ENCODE results near the gene DYSF. TPM values are rescaled to one million over a fixed set of nuclear protein-coding genes. Genes with fewer than 3 reads are reported as not detected.

The DYSF gene
- total RNA-seq, 1 donor from 2014 or later, result 0.13 TPM

GRCh38 chr2:71456617-71457016, 3.3 kb downstream of the DYSF start:
- DNase-seq (no peak), ATAC-seq (ENCODE audit: low read depth) (no peak)
- peaks cover 19% of the 10 kb centered on the region for H3K4me1 Mint-ChIP-seq
- POLR2A ChIA-PET, result no interaction called here
- intact Hi-C loops (cut with micrococcal nuclease), result no loop called here
- no peaks in the 10 kb centered on the region for H3K9me3 Mint-ChIP-seq
- H3K4me3 Mint-ChIP-seq, result no peak overlapping the region
- H3K36me3 Mint-ChIP-seq (ENCODE audit: low read depth), result no peaks in the 10 kb centered on the region
- TF ChIP-seq, protein P1, sequence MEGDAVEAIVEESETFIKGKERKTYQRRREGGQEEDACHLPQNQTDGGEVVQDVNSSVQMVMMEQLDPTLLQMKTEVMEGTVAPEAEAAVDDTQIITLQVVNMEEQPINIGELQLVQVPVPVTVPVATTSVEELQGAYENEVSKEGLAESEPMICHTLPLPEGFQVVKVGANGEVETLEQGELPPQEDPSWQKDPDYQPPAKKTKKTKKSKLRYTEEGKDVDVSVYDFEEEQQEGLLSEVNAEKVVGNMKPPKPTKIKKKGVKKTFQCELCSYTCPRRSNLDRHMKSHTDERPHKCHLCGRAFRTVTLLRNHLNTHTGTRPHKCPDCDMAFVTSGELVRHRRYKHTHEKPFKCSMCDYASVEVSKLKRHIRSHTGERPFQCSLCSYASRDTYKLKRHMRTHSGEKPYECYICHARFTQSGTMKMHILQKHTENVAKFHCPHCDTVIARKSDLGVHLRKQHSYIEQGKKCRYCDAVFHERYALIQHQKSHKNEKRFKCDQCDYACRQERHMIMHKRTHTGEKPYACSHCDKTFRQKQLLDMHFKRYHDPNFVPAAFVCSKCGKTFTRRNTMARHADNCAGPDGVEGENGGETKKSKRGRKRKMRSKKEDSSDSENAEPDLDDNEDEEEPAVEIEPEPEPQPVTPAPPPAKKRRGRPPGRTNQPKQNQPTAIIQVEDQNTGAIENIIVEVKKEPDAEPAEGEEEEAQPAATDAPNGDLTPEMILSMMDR (IDR thresholded peaks at IDR 0.05), result no peak
- peaks cover 34% of the 10 kb centered on the region for H3K27me3 Mint-ChIP-seq
- CTCF ChIA-PET, result no interaction called here
- no peak overlapping the region for H3K27ac Mint-ChIP-seq

GRCh38 chr2:71457123-71457915, 4.0 kb downstream of the DYSF start:
- ATAC-seq (ENCODE audit: low read depth) (no peak), DNase-seq (no peak)
- Mint-ChIP-seq H3K4me1 (peaks cover 16% of the 10 kb centered on the region), H3K4me3 (no peak overlapping the region), H3K9me3 (no peaks in the 10 kb centered on the region), H3K27ac (no peak overlapping the region), H3K36me3 (ENCODE audit: low read depth) (no peaks in the 10 kb centered on the region), H3K27me3 (peaks cover 31% of the 10 kb centered on the region)
- intact Hi-C loops (cut with micrococcal nuclease), result no loop called here
- POLR2A ChIA-PET, result no interaction called here
- CTCF ChIA-PET, result interaction anchor here (1.3 kb wide), 1 partner anchor 53 kb away, joined by 3 read pairs; no protein-coding TSS in a partner anchor
- TF ChIP-seq, protein P1 (IDR thresholded peaks at IDR 0.05), result no peak

- intact Hi-C loops (cut with micrococcal nuclease), result no loop called here
- Mint-ChIP-seq H3K27me3 (peaks cover 27% of the 10 kb centered on the region), H3K4me3 (no peak overlapping the region), H3K4me1 (peaks cover 10% of the 10 kb centered on the region), H3K27ac (no peak overlapping the region), H3K36me3 (ENCODE audit: low read depth) (no peaks in the 10 kb centered on the region), H3K9me3 (no peaks in the 10 kb centered on the region)
- CTCF ChIA-PET, result interaction anchor here (1.3 kb wide), 1 partner anchor 52 kb away, joined by 3 read pairs; no protein-coding TSS in a partner anchor
- DNase-seq, result no peak
- no peak for ATAC-seq (ENCODE audit: low read depth)
- TF ChIP-seq, protein P1 (IDR thresholded peaks at IDR 0.05), result no peak
- POLR2A ChIA-PET, result no interaction called here
These were observed 4.6 kb downstream of the DYSF start for GRCh38 chr2:71457923-71458322.

DNA sequence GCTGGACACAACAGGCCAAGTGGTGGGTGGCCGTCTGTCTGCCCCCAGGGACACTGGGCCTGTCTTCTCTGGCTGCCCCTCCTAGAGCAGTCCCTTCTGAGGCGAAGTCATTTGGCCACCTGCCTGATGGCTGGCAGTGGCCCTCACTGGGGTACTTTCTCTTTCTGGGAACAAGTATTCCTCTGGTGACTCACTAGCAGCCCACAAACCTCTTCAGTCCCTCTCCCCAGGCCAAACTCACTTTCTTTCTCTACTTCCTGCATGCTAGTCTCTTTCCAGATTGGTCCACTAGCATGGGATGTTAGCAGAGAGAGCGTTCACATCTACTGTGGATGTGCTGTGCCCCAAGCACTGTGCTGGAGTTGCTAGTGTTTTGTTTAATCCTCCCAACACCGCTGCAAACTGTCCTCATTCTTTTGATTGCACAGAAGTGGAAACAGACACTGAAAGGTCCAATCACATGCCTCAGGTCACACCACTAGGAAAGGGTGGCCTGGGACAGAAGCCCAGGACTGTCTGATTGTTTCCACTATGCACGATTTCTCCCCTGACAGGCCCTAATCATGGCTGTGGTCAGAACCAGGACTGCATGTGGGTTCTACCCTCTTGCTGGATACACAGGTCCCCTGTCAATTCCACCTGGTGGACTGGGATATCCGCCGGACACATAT, 5.2 kb downstream of the DYSF start:
- DNase-seq (no peak), ATAC-seq (ENCODE audit: low read depth) (no peak)
- no peak overlapping the region for H3K27ac Mint-ChIP-seq
- no peaks in the 10 kb centered on the region for H3K9me3 Mint-ChIP-seq
- POLR2A ChIA-PET, result no interaction called here
- no peak overlapping the region for H3K4me3 Mint-ChIP-seq
- peaks cover 4% of the 10 kb centered on the region for H3K4me1 Mint-ChIP-seq
- TF ChIP-seq, protein P1 (IDR thresholded peaks at IDR 0.05), result no peak
- H3K36me3 Mint-ChIP-seq (ENCODE audit: low read depth), result no peaks in the 10 kb centered on the region
- intact Hi-C loops (cut with micrococcal nuclease), result no loop called here
- peaks cover 27% of the 10 kb centered on the region for H3K27me3 Mint-ChIP-seq
- CTCF ChIA-PET, result interaction anchor here (1.3 kb wide), 1 partner anchor 52 kb away, joined by 3 read pairs; no protein-coding TSS in a partner anchor

- no peaks in the 10 kb centered on the region for H3K36me3 Mint-ChIP-seq (ENCODE audit: low read depth)
- no peak overlapping the region for H3K27ac Mint-ChIP-seq
- H3K4me1 Mint-ChIP-seq, result peaks cover 3% of the 10 kb centered on the region
- no peaks in the 10 kb centered on the region for H3K9me3 Mint-ChIP-seq
- H3K27me3 Mint-ChIP-seq, result peaks cover 27% of the 10 kb centered on the region
- ChIA-PET POLR2A (no interaction called here), CTCF (no interaction called here)
- no peak overlapping the region for H3K4me3 Mint-ChIP-seq
- DNase-seq, result no peak
- intact Hi-C loops (cut with micrococcal nuclease), result no loop called here
- no peak for ATAC-seq (ENCODE audit: low read depth)
- TF ChIP-seq, protein P1 (IDR thresholded peaks at IDR 0.05), result no peak
These were observed 5.7 kb downstream of the DYSF start for GRCh38 chr2:71459084-71459431.
